Mesendoderm (in vitro differentiated cells): ENCODE results near the gene HMG20B.

ENCODE experiments used
- DNase-seq: peaks from one replicate; pipeline ENCODE4 v3.0.0; 2013
- H2AK5ac ChIP-seq: 2 replicates; pipeline ENCODE4 v1.6.1; 2013; ENCODE audit warnings: low read length, inconsistent platforms
- H2BK120ac ChIP-seq: 2 replicates; pipeline ENCODE4 v1.6.1; 2013; ENCODE audit warnings: low read depth, mild to moderate bottlenecking, low read length, moderate library complexity, mixed read lengths
- H2BK15ac ChIP-seq: replicated peaks from 2 replicates; pipeline ENCODE4 v1.6.1; 2013; ENCODE audit warnings: low read depth, mild to moderate bottlenecking, moderate library complexity
- H2BK5ac ChIP-seq: 2 replicates; pipeline ENCODE4 v1.6.1; 2013; ENCODE audit warnings: low read length, inconsistent platforms
- H3K18ac ChIP-seq: 2 replicates; pipeline ENCODE4 v1.6.1; 2013; ENCODE audit warnings: mild to moderate bottlenecking, low read length, mixed read lengths
- H3K23ac ChIP-seq: one replicate; pipeline ENCODE4 v1.6.1; 2013; ENCODE audit warnings: low read length
- H3K27ac ChIP-seq: 2 replicates; pipeline ENCODE4 v1.5.1; 2013; ENCODE audit warnings: low read depth, mild to moderate bottlenecking, inconsistent platforms, low read length, moderate library complexity
- H3K27me3 ChIP-seq: 2 replicates; pipeline ENCODE4 v1.6.1; 2013; ENCODE audit warnings: low read length, control low read depth, mild to moderate bottlenecking, inconsistent platforms; ENCODE audit not compliant: insufficient read depth, poor library complexity
- H3K36me3 ChIP-seq: 2 replicates; pipeline ENCODE4 v1.6.1; 2013; ENCODE audit warnings: low read length, inconsistent platforms; ENCODE audit not compliant: control insufficient read depth, insufficient read depth
- H3K4ac ChIP-seq: one replicate; pipeline ENCODE4 v1.6.1; 2013; ENCODE audit warnings: low read depth, mild to moderate bottlenecking, low read length, moderate library complexity
- H3K4me1 ChIP-seq: 2 replicates; pipeline ENCODE4 v1.6.1; 2013; ENCODE audit warnings: low read depth, low read length, inconsistent platforms; ENCODE audit not compliant: control insufficient read depth
- H3K4me2 ChIP-seq: 2 replicates; pipeline ENCODE4 v1.6.1; 2013; ENCODE audit warnings: low read length
- H3K4me3 ChIP-seq: 2 replicates; pipeline ENCODE4 v1.5.1; 2013; ENCODE audit warnings: mild to moderate bottlenecking, low read length
- H3K56ac ChIP-seq: one replicate; pipeline ENCODE4 v1.6.1; 2013; ENCODE audit warnings: low read length
- H3K79me1 ChIP-seq: 2 replicates; pipeline ENCODE4 v1.6.1; 2013; ENCODE audit warnings: low read length, inconsistent platforms
- H3K79me2 ChIP-seq: 2 replicates; pipeline ENCODE4 v1.6.1; 2013; ENCODE audit warnings: mild to moderate bottlenecking, low read length; ENCODE audit not compliant: control insufficient read depth, insufficient read depth
- H3K9ac ChIP-seq: 2 replicates; pipeline ENCODE4 v1.6.1; 2013; ENCODE audit warnings: low read length, inconsistent platforms
- H4K5ac ChIP-seq: one replicate; pipeline ENCODE4 v1.6.1; 2013; ENCODE audit warnings: low read length
- H4K8ac ChIP-seq: one replicate; pipeline ENCODE4 v1.6.1; 2013; ENCODE audit warnings: low read depth, mild to moderate bottlenecking, control low read depth, low read length, moderate library complexity
- WGBS: extraction: QIAGEN DNeasy Blood & Tissue Kit; methylation state at CpG from one replicate; pipeline ENCODE4 v1.1.7; 2013; ENCODE audit warnings: low lambda C conversion rate, missing lambda C conversion rate; ENCODE audit not compliant: insufficient coverage; ENCODE audit errors: extremely low coverage; 5-methylcytosine and 5-hydroxymethylcytosine counted together

The HMG20B gene

DNA sequence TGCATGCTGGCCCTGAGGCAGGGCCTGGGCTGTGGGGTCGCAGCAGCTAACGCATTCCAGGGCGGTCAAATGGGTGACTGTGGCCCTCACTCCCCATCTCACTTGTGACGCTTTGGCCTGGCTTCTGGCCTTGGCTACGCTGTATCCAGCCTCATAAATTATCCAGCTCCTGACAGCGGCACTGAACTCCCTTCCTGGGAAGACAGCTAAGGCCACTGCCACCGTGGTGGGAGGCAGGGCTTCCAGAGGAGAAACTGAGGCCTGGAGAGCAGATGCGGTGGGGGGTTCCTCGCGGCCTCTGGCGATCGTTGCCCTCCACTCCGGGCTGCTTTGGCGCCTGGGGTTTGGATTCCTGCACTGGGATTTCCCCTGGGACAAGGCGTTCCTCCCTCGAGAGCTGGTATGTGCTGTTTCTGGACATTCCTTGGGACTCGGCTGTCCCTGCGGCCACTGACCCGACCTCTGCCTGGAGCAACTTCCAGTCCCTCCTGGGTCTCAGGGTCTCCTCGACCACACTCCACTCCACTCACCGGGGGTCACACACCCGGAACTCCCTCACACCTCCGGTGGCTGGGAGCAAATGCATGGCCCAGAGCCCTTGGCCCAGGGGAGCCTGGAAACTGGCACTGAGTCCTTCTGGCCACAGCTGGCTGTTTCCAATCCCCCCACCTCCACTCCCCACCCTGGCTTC is 30.5 kb downstream of the HMG20B start:
- Histone ChIP-seq H3K79me1 (no peaks in the 10 kb centered on the region), H4K5ac (no peak overlapping the region), H3K4me1 (peaks cover 4% of the 10 kb centered on the region), H3K9ac (no peak overlapping the region), H3K4me3 (no peak overlapping the region), H2BK5ac (no peak overlapping the region), H3K18ac (no peak overlapping the region), H3K27me3 (no peaks in the 10 kb centered on the region), H3K23ac (no peak overlapping the region), H2AK5ac (no peak overlapping the region), H3K27ac (no peak overlapping the region), H3K36me3 (no peaks in the 10 kb centered on the region), H3K79me2 (no peaks in the 10 kb centered on the region), H3K4ac (no peak overlapping the region), H4K8ac (no peak overlapping the region), H2BK15ac (no peak overlapping the region), H3K4me2 (no peak overlapping the region), H3K56ac (no peak overlapping the region), H2BK120ac (no peak overlapping the region)
- DNase-seq: no peak
- WGBS: no CpG with 5 or more reads among the region's 23 CpGs

DNA sequence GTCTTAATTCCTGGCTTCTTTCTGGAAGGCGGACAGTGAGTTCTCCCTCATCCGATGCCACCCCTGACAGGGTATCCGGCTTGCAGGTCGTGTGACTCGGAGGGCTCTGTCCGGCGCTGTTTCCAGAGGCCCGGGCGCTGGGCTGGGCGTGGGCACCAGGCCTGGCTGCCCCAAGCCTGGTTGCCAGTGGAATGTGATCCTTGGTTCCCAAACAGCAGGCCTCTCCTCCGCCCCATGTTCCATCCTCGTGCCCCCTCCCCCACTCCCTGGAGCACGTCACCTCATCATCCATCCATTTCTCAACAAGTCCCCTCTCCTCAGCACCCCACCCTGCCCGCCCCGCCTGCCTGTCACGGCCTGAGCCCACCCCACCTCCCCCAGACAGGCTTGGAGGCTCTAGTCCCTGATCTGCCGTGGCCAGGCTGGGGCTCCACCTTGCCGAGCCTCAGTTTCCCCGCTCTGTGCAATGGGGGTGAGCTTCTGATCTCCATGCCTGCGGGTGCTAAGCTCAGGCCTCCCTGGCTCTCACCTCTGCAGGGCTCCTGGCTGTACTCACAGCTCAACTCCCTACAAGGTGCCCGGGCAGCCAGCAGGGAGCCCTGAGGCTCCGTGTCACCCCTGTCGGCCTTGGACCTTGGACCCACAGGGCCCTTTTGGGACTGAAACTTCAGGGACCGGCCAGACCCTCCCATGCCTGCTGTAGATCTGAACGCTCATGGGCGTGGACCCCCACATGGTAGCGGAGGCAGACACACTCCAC is 31.7 kb downstream of the HMG20B start:
- no peak overlapping the region for H2BK15ac ChIP-seq
- H3K18ac ChIP-seq: no peak overlapping the region
- no peak overlapping the region for H3K27ac ChIP-seq
- no peak overlapping the region for H2BK5ac ChIP-seq
- H2BK120ac ChIP-seq: no peak overlapping the region
- H3K4me1 ChIP-seq: peaks cover 4% of the 10 kb centered on the region
- no peak overlapping the region for H3K4me3 ChIP-seq
- no peak overlapping the region for H4K8ac ChIP-seq
- H3K27me3 ChIP-seq: no peaks in the 10 kb centered on the region
- no peak overlapping the region for H3K56ac ChIP-seq
- H3K79me2 ChIP-seq: no peaks in the 10 kb centered on the region
- H3K36me3 ChIP-seq: no peaks in the 10 kb centered on the region
- H3K23ac ChIP-seq: no peak overlapping the region
- no peak for DNase-seq
- H3K4me2 ChIP-seq: no peak overlapping the region
- no peak overlapping the region for H2AK5ac ChIP-seq
- no peak overlapping the region for H4K5ac ChIP-seq
- WGBS: no CpG with 5 or more reads among the region's 27 CpGs
- H3K4ac ChIP-seq: no peak overlapping the region
- H3K79me1 ChIP-seq: no peaks in the 10 kb centered on the region
- H3K9ac ChIP-seq: no peak overlapping the region

DNA sequence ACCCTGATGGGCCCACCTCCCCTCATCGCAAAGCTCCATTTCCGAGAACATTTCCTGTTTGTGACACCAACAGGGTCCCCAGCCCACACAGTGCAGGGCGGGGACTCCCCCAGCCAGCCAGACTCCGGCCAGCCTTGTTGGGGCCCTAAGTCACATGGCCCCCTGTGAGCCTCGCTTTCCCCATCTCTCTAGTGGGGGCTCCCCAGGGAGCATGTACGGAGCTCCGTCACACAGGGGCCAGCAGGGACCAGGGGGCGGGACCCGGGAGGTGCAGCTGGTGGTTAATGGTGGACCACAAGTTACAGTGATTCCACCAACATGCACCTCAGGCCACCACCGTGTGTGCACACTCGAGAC is 32.2 kb downstream of the HMG20B start:
- Histone ChIP-seq H3K56ac (no peak overlapping the region), H3K18ac (no peak overlapping the region)

DNA sequence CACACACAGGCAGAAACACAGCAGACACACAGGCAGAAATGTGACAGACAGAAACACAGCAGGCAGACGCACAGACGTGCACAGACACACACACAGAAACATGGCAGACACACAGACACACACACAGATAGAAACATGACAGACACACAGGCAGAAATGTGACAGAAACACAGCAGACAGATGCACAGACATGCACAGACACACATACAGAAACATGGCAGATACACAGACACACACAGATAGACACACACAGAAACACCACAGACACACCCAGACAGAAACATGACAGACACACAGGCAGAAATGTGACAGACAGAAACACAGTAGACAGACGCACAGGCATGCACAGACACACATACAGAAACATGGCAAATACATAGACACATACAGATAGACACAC is 32.6 kb downstream of the HMG20B start:
- Histone ChIP-seq H2AK5ac (no peak overlapping the region), H2BK5ac (no peak overlapping the region), H2BK120ac (no peak overlapping the region), H3K4me2 (no peak overlapping the region), H3K18ac (no peak overlapping the region), H3K4ac (no peak overlapping the region), H3K36me3 (no peaks in the 10 kb centered on the region), H3K27ac (no peak overlapping the region), H2BK15ac (no peak overlapping the region), H4K8ac (no peak overlapping the region), H3K56ac (no peak overlapping the region), H4K5ac (no peak overlapping the region), H3K23ac (no peak overlapping the region), H3K79me2 (no peaks in the 10 kb centered on the region), H3K9ac (no peak overlapping the region), H3K27me3 (no peaks in the 10 kb centered on the region), H3K4me1 (peaks cover 4% of the 10 kb centered on the region), H3K79me1 (no peaks in the 10 kb centered on the region), H3K4me3 (no peak overlapping the region)
- no peak for DNase-seq
- no CpG with 5 or more reads among the region's 3 CpGs for WGBS

More for the DNA sequence above, 32.2 kb downstream of the HMG20B start:
- Histone ChIP-seq H4K5ac (no peak overlapping the region), H3K27ac (no peak overlapping the region), H3K4me1 (peaks cover 4% of the 10 kb centered on the region), H3K23ac (no peak overlapping the region), H2BK5ac (no peak overlapping the region), H4K8ac (no peak overlapping the region), H3K27me3 (no peaks in the 10 kb centered on the region), H3K4me2 (no peak overlapping the region), H3K4me3 (no peak overlapping the region), H2BK15ac (no peak overlapping the region), H3K36me3 (no peaks in the 10 kb centered on the region), H3K4ac (no peak overlapping the region), H3K79me2 (no peaks in the 10 kb centered on the region), H3K79me1 (no peaks in the 10 kb centered on the region), H3K9ac (no peak overlapping the region), H2BK120ac (no peak overlapping the region), H2AK5ac (no peak overlapping the region)
- DNase-seq: no peak
- no CpG with 5 or more reads among the region's 11 CpGs for WGBS

DNA sequence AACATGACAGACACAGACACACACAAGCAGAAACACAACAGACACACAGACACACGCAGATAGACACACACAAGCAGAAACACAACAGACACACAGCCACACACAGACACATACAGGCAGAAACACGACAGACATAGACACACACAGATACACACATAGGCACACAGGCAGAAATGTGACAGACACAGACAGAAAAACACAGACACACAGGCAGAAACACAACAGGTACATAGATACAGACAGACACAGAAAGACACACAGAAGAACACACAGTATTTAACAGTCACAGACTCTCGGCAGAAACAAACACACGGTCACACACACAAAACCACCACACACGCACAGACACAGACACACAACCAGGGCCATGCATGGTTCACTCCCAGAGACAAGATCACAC is 33.0 kb downstream of the HMG20B start:
- H2BK15ac ChIP-seq: no peak overlapping the region
- H3K27me3 ChIP-seq: no peaks in the 10 kb centered on the region
- H3K27ac ChIP-seq: no peak overlapping the region
- H3K79me1 ChIP-seq: no peaks in the 10 kb centered on the region
- no peak overlapping the region for H4K8ac ChIP-seq
- no peaks in the 10 kb centered on the region for H3K79me2 ChIP-seq
- H3K23ac ChIP-seq: no peak overlapping the region
- no peak overlapping the region for H3K4me2 ChIP-seq
- H2AK5ac ChIP-seq: no peak overlapping the region
- DNase-seq: no peak
- peaks cover 4% of the 10 kb centered on the region for H3K4me1 ChIP-seq
- no CpG with 5 or more reads among the region's 5 CpGs for WGBS
- H3K36me3 ChIP-seq: no peaks in the 10 kb centered on the region
- H3K9ac ChIP-seq: peak overlapping the region; percentile 20
- H2BK5ac ChIP-seq: no peak overlapping the region
- no peak overlapping the region for H3K56ac ChIP-seq
- no peak overlapping the region for H2BK120ac ChIP-seq
- H3K4ac ChIP-seq: no peak overlapping the region
- H4K5ac ChIP-seq: no peak overlapping the region
- no peak overlapping the region for H3K18ac ChIP-seq
- no peak overlapping the region for H3K4me3 ChIP-seq
